Heart left ventricle (tissue), 13 donors: ENCODE measurements around the gene TRABD2A.

Experiments used
- POLR2A ChIP-seq, 2 donors: fragments of 450-650 bp; IDR thresholded peaks; one replicate each; pipeline ENCODE4 v1.6.1; 2017; ENCODE audit warnings: antibody characterized with exemption in 2 of 2, mild to moderate bottlenecking in 2 of 2, moderate library complexity in 2 of 2
- TF ChIP-seq, protein P1 (sequence below), 12 donors: fragments of 200-600 bp; sonication (generic) in 4 of 12; IDR thresholded peaks; one replicate each; pipeline versions ENCODE4 v1.5.0 to v1.8.0; 2018 to 2022; ENCODE audit warnings: antibody characterized with exemption in 12 of 12, mild to moderate bottlenecking in 5 of 12
- donor health status: ischemic (EF 13 %, LVEDD 7.1; RV severe dilation, severe dysfunction).
- donor health status: DM: no; HTN: yes; CAD: no.
- donor health status: DM: no; HTN: no; CAD: no.
- donor health status: ischemic (EF 25% LVEDD 6.9; RV normal size, moderate dysfunction).
- donor health status: ischemic (EF 25% LVEDD 5.7; RV mildly dilated, moderate dysfunction).
- donor health status: ischemic (EF 35%, LVEDD 5.7; RV mildly dilated, moderate dysfunction).
- donor health status: nonischemic (EF 11% LVEDD 7.7; RV severe dilation, severe dysfunction).
- donor health status: DM: yes; HTN: yes; CAD: no.
- donor health status: PGD.
- donor health status: ischemic (EF 29% LVEDD 5.4; RV normal size, mild dysfunction).
- donor health status: nonischemic (EF 23%, LVEDD 6.1; RV moderate dilation, normal function).

DNA sequence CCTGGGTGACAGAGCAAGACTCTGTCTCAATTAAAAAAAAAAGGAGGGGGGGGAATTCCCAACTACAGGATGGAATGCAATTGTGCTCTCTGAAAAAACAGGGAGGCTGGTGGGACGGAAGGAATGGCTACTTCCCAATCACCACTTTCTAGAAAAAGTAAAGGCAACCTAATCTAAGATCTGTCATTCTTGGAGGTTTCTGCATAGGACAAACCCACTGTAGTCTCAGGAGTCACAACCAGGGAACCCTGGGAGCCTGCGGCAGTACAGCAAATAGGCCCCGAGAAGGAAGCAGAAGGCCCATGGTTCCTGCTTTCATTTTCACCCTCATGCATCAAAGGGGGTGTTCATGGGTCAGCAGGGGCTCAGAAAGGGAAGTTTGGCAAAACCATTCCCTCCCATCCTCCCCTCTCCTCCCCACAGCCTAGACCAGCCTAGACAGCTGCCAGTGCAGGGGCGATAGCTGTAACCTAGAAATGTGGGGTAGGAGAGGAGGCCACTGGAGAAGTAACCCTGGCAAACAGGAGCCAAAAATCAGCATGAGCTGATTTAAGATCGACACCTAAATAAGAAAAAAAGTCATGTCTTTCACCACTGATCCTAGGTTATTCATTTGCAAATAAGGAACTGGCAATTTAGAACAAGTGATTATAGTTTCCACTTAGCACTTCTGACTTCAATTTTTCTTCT is 48.0 kb downstream of the TRABD2A start:
- TF ChIP-seq, protein P1, sequence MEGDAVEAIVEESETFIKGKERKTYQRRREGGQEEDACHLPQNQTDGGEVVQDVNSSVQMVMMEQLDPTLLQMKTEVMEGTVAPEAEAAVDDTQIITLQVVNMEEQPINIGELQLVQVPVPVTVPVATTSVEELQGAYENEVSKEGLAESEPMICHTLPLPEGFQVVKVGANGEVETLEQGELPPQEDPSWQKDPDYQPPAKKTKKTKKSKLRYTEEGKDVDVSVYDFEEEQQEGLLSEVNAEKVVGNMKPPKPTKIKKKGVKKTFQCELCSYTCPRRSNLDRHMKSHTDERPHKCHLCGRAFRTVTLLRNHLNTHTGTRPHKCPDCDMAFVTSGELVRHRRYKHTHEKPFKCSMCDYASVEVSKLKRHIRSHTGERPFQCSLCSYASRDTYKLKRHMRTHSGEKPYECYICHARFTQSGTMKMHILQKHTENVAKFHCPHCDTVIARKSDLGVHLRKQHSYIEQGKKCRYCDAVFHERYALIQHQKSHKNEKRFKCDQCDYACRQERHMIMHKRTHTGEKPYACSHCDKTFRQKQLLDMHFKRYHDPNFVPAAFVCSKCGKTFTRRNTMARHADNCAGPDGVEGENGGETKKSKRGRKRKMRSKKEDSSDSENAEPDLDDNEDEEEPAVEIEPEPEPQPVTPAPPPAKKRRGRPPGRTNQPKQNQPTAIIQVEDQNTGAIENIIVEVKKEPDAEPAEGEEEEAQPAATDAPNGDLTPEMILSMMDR (IDR thresholded peaks at IDR 0.05), result no peak
- no peak for TF ChIP-seq POLR2A (IDR thresholded peaks at IDR 0.05)
